Pulmonary artery endothelial cell (primary cell): Measurements from ENCODE around the gene GCH1. TPM values are rescaled to one million over a fixed set of nuclear protein-coding genes. Genes with fewer than 3 reads are reported as not detected.
"Not testable (repeated sequence)": the region's sequence is repeated elsewhere in the genome, so short reads cannot be mapped to it uniquely, and the experiment has no call there.

Experiments
- DNase-seq: peaks from one replicate; pipeline ENCODE4 v3.0.0-alpha.2; 2011; ENCODE audit warnings: low read depth, low spot score
- total RNA-seq: library from RNA; depleted of rRNA; stranded (reverse); fragments of >200 nt; gene quantifications from 2 replicates; pipeline ENCODE4 v1.2.3, GENCODE V29; 2014

Gene GCH1
- total RNA-seq, 1 donor from 2014 or later: 4.4 TPM

GRCh38 chr14:54908973-54909372 is 6.3 kb upstream of the GCH1 start:
- not testable (repeated sequence) for DNase-seq

GRCh38 chr14:54908190-54908589 is 5.6 kb upstream of the GCH1 start:
- DNase-seq: no peak

- DNase-seq: no peak
Observed at GRCh38 chr14:54906075-54906474, 3.4 kb upstream of the GCH1 start.

GRCh38 chr14:54902143-54902520 is 494 bp downstream of the GCH1 start:
- no peak for DNase-seq

- DNase-seq: no peak
Observed at GRCh38 chr14:54901380-54902142, 1.1 kb downstream of the GCH1 start.

- no peak for DNase-seq
Observed at GRCh38 chr14:54899573-54899972, 3.1 kb downstream of the GCH1 start.

- not testable (repeated sequence) for DNase-seq
Observed at GRCh38 chr14:54897809-54898555, 4.6 kb downstream of the GCH1 start.

- no peak for DNase-seq
Observed at GRCh38 chr14:54895683-54896082, 6.9 kb downstream of the GCH1 start.

- no peak for DNase-seq
Observed at GRCh38 chr14:54894995-54895394, 7.6 kb downstream of the GCH1 start.

- no peak for DNase-seq
Observed at GRCh38 chr14:54893151-54893760, 9.4 kb downstream of the GCH1 start.

GRCh38 chr14:54891471-54892245 is 11.0 kb downstream of the GCH1 start:
- DNase-seq: no peak

- DNase-seq: no peak
Observed at GRCh38 chr14:54890788-54891187, 11.8 kb downstream of the GCH1 start.

GRCh38 chr14:54889919-54890318 is 12.7 kb downstream of the GCH1 start:
- DNase-seq: no peak

GRCh38 chr14:54882521-54882920 is 20.1 kb downstream of the GCH1 start:
- no peak for DNase-seq

- DNase-seq: no peak
Observed at GRCh38 chr14:54881761-54882401, 20.7 kb downstream of the GCH1 start.

- DNase-seq: peak; percentile 27
Observed at GRCh38 chr14:54881235-54881760, 21.3 kb downstream of the GCH1 start.

GRCh38 chr14:54877703-54878021 is 25.0 kb downstream of the GCH1 start:
- no peak for DNase-seq

GRCh38 chr14:54877015-54877702 is 25.5 kb downstream of the GCH1 start:
- peak; percentile 67 for DNase-seq

GRCh38 chr14:54875648-54876047 is 27.0 kb downstream of the GCH1 start:
- DNase-seq: not testable (repeated sequence)
